ENCODE results near the gene DPYSL5. TPM values are rescaled to one million over a fixed set of nuclear protein-coding genes. Genes with fewer than 3 reads are reported as not detected.

Gene DPYSL5
- total and polyA plus RNA-seq, 2 of the 8 experiments (the other 6 are each of a cell fraction or from before 2014, with no cell fraction given), result 11.9 to 16.4 TPM

DNA sequence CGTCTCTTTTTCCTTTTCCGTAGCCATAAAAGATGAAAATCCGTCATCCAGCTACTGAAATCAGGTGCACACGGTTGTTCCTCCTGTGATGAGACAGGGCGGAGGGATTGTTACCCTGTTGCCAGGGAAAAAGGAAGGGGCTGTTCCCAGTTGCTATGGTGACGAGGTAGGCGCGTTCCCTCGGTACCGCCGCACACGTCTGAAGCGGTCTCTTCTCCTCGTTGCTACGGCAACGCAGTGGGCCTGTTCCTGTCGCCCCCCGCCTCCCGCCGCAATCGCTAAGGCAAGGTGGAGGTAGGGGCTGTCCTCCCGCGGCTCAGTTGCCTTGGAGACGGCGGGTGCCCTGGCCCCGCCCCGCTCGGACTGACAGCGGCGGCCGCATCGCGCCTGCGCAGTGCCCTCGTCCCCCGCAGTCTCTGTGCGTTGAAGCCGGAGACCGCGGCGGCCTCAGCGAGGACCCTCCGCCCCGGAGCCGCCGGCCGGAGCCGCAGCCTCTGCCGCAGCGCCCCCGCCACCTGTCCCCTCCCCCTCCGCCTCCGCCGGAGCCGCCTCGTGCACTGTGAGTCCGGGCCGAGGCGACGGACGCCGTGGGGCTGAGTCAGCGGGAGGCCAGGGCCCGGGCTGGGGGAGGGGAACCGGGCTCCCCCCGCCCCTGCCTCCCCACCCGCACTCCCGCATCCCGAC, 122.5 kb downstream of the DPYSL5 start, which contains the start of gene MAPRE3 (continued):
- TF ChIP-seq RFX5 (IDR thresholded peaks at IDR 0.05; ENCODE audit: borderline replicate concordance, low read depth, low read length), result peak; percentile 48; the same call in 1 of the 2 replicates
- TF ChIP-seq, protein P1, sequence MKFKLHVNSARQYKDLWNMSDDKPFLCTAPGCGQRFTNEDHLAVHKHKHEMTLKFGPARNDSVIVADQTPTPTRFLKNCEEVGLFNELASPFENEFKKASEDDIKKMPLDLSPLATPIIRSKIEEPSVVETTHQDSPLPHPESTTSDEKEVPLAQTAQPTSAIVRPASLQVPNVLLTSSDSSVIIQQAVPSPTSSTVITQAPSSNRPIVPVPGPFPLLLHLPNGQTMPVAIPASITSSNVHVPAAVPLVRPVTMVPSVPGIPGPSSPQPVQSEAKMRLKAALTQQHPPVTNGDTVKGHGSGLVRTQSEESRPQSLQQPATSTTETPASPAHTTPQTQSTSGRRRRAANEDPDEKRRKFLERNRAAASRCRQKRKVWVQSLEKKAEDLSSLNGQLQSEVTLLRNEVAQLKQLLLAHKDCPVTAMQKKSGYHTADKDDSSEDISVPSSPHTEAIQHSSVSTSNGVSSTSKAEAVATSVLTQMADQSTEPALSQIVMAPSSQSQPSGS (IDR thresholded peaks at IDR 0.05; ENCODE audit: low read length), result no peak
- TF ChIP-seq, protein P2, sequence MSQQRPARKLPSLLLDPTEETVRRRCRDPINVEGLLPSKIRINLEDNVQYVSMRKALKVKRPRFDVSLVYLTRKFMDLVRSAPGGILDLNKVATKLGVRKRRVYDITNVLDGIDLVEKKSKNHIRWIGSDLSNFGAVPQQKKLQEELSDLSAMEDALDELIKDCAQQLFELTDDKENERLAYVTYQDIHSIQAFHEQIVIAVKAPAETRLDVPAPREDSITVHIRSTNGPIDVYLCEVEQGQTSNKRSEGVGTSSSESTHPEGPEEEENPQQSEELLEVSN (IDR thresholded peaks at IDR 0.05), result no peak
